Measurements from ENCODE around the gene CCDC149. TPM values are rescaled to one million over a fixed set of nuclear protein-coding genes. Genes with fewer than 3 reads are reported as not detected.

The CCDC149 gene
- total and polyA plus RNA-seq, 2 of the 13 experiments (the other 11 are each of a cell fraction or from before 2014, with no cell fraction given), result 0.44 to 0.95 TPM

DNA sequence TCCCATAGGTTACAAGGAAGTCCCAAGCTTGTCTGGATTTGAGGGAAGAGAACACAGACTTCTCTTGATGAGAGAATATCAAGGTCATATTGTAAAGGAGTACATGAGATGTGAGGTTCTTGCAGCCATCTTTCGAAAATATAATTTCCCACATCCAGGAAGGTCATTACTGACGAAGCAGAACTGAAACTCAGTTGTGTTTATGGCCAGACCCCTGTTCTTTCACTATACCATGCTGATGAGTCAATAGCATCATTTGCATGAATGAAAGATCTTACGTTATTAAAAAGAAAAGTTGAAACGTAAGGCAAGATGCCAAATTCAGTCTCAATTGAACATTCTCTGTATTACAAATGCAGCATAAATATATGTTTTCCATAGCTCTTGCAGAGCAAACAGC, 14.2 kb upstream of the CCDC149 start:
- BruUV-seq (replicated peaks), result no TSS peak
- H2AFZ ChIP-seq (ENCODE audit: low read length), result no peak overlapping the region
- in situ Hi-C loops (cut with HindIII; ENCODE audit: extremely low pct_ligation_motif_present, low pct_unique_long_range_greater_than_20kb), result no loop called here
- ChIA-PET CTCF (ENCODE audit: low intra/inter-chr PET ratio, low total read pairs) (no interaction called here), POLR2A (no interaction called here)
- H3K9ac ChIP-seq (ENCODE audit: insufficient read depth, low read depth, low read length), result no peak overlapping the region
- no peaks in the 10 kb centered on the region for H3K9me3 ChIP-seq (ENCODE audit: low read length)
- ATAC-seq (no peak), FAIRE-seq (no peak), DNase-seq (ENCODE audit: low spot score) (no peak)
- TF ChIP-seq NR2F2 (IDR thresholded peaks at IDR 0.05; ENCODE audit: borderline replicate concordance, low read depth) (no peak), ZNF703 (CRISPR knock-in tag; IDR thresholded peaks at IDR 0.05; ENCODE audit: borderline replicate concordance) (no peak), MED1 (CRISPR knock-in tag; IDR thresholded peaks at IDR 0.05) (no peak), REXO4 (CRISPR knock-in tag; IDR thresholded peaks at IDR 0.05; ENCODE audit: borderline replicate concordance) (no peak), CCDC6 (CRISPR knock-in tag; IDR thresholded peaks at IDR 0.05) (no peak), ZNF432 (CRISPR knock-in tag; IDR thresholded peaks at IDR 0.05; ENCODE audit: borderline replicate concordance) (no peak), FOXK2 (IDR thresholded peaks at IDR 0.05) (no peak), FOXP1 (IDR thresholded peaks at IDR 0.05) (no peak), FOXP1 (CRISPR knock-in tag; IDR thresholded peaks at IDR 0.05) (no peak), SRF (IDR thresholded peaks at IDR 0.05; ENCODE audit: low read depth, low read length) (no peak)
- TF ChIP-seq, protein P1, sequence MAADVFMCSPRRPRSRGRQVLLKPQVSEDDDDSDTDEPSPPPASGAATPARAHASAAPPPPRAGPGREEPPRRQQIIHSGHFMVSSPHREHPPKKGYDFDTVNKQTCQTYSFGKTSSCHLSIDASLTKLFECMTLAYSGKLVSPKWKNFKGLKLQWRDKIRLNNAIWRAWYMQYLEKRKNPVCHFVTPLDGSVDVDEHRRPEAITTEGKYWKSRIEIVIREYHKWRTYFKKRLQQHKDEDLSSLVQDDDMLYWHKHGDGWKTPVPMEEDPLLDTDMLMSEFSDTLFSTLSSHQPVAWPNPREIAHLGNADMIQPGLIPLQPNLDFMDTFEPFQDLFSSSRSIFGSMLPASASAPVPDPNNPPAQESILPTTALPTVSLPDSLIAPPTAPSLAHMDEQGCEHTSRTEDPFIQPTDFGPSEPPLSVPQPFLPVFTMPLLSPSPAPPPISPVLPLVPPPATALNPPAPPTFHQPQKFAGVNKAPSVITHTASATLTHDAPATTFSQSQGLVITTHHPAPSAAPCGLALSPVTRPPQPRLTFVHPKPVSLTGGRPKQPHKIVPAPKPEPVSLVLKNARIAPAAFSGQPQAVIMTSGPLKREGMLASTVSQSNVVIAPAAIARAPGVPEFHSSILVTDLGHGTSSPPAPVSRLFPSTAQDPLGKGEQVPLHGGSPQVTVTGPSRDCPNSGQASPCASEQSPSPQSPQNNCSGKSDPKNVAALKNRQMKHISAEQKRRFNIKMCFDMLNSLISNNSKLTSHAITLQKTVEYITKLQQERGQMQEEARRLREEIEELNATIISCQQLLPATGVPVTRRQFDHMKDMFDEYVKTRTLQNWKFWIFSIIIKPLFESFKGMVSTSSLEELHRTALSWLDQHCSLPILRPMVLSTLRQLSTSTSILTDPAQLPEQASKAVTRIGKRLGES (CRISPR knock-in tag; IDR thresholded peaks at IDR 0.05; ENCODE audit: borderline replicate concordance), result no peak
- no peak overlapping the region for H3K4me2 ChIP-seq (ENCODE audit: low read depth, low read length)
- H3K27ac ChIP-seq (ENCODE audit: extremely low read length, insufficient read depth, low read length), result no peak overlapping the region
- WGBS (ENCODE audit: low lambda C conversion rate), result 1% methylated on average over 4 of the region's 4 CpGs
- no peaks in the 10 kb centered on the region for H3K36me3 ChIP-seq (replicated peaks in 1 of 2; ENCODE audit: control insufficient read depth in 1 of 2, insufficient read depth in 2 of 2, low read length in 2 of 2)
- no peaks in the 10 kb centered on the region for H3K4me1 ChIP-seq (ENCODE audit: insufficient read depth, low read length)
- peaks cover 1 to 10% of the 10 kb centered on the region in 2 experiments; a peak in 2 of 5 replicates for H3K27me3 ChIP-seq (ENCODE audit: control insufficient read depth in 1 of 2, insufficient read depth in 2 of 2, low read length in 2 of 2)
- no peak overlapping the region for H3K4me3 ChIP-seq (replicated peaks in 1 of 3; ENCODE audit: insufficient read depth in 1 of 3, low read depth in 2 of 3, low read length in 3 of 3)
- H3K79me2 ChIP-seq (ENCODE audit: insufficient read depth, low read length), result no peaks in the 10 kb centered on the region
- intact Hi-C loops (cut with micrococcal nuclease; ENCODE audit: unreplicated experiment), result no loop called here
- no peaks in the 10 kb centered on the region for H4K20me1 ChIP-seq (ENCODE audit: insufficient read depth, low read length)

Data from HepG2 (cell line).